Activated CD4-positive, alpha-beta T cell treated with anti-CD3 and anti-CD28 coated beads, Interleukin-10, Interleukin-2, amounts not matched to agents 100 ng/mL and 50 ng/mL, durations not matched to agents 16 hours and 8 hours (primary cell): ENCODE data around the gene CKLF.
"Not testable (repeated sequence)": the region's sequence is repeated elsewhere in the genome, so short reads cannot be mapped to it uniquely, and the experiment has no call there.

ENCODE experiments used
- DNase-seq: peaks from one replicate; pipeline ENCODE4 v3.0.0-alpha.2; 2020

The CKLF gene

DNA sequence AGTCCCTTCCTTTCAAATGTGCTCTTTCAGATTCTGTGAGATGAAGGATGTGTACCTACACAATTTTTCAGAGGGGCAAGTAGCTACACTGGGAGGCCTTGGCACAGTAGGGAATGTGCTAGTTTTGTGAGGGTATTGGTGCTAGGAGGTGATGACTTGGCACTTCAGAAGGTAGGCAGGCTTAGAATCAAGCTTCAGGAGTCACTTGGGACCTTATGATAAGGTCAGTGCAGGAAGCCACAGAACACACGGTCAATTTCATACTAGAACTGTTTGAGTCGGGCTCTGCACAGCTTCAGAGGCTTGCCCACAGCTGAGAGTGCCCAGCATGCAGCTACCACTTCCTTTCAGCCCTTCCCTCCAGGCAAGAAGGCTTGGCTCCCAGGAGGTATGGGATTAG lies 20.0 kb downstream of the CKLF start:
- DNase-seq: no peak

- DNase-seq: no peak
These were observed 21.7 kb downstream of the CKLF start for GRCh38 chr16:66574081-66574480.

- DNase-seq: no peak
These were observed 22.2 kb downstream of the CKLF start for GRCh38 chr16:66574531-66574930.

GRCh38 chr16:66575060-66575459 lies 22.7 kb downstream of the CKLF start:
- no peak for DNase-seq

DNA sequence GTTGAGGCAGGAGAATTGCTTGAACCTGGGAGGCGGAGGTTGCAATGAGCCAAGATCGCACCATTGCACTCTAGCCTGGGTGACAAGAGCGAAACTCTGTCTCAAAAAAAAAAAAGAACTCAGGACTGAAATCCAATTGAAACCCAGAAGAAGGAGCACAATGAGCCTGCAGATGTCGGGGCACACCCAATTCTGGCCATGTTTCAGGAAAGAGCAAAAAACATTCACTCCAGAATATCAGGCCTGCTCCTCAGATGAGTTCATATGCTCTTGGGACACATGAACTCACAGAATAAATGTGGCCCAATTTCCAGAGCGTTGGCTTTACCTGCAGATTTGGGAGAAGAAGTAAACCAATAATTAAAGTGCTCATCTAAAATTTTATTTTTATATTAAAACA lies 23.9 kb downstream of the CKLF start:
- DNase-seq: no peak

GRCh38 chr16:66578651-66579531 lies 26.5 kb downstream of the CKLF start, which contains the start of gene CMTM2:
Gene CMTM2 (plus strand): TSS chr16:66579463. CDS start chr16:66579608, 145 bp downstream.
- no peak for DNase-seq

GRCh38 chr16:66580605-66581209 lies 28.3 kb downstream of the CKLF start:
- DNase-seq: no peak

DNA sequence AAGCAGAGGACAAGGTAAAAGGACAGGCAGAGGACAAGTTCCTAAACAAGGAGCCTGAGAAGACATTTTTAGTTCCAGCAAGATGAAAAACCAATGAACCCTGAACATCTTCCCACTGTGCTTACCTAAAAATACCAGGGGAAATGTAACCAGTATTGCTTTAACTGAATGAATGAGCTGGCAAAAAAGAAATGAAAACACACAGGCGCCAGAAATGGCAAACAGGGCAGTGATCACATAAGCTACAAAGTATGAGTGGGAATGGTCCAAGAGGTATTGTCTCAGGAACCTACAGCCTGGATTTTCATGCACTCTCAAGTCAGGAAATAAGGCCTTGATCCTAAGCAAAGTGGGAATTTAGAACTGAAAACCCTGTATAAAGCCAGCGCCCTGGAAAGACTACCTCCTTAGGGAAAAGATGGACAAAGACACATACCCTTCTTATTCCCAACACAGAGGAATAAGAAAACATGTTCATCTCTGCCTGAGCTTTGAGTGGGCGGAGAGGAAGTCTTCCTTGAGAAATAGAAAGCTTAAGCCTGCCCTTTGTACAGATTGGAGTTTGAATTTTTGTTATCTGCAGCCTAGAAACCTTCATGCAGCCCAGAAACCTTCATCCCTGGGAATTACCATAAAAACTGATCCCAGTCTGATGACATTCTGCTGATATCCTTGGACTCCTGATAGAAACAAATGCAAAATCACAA lies 29.0 kb downstream of the CKLF start:
- no peak for DNase-seq

- DNase-seq: no peak
These were observed 33.3 kb downstream of the CKLF start for GRCh38 chr16:66585481-66586239.

DNA sequence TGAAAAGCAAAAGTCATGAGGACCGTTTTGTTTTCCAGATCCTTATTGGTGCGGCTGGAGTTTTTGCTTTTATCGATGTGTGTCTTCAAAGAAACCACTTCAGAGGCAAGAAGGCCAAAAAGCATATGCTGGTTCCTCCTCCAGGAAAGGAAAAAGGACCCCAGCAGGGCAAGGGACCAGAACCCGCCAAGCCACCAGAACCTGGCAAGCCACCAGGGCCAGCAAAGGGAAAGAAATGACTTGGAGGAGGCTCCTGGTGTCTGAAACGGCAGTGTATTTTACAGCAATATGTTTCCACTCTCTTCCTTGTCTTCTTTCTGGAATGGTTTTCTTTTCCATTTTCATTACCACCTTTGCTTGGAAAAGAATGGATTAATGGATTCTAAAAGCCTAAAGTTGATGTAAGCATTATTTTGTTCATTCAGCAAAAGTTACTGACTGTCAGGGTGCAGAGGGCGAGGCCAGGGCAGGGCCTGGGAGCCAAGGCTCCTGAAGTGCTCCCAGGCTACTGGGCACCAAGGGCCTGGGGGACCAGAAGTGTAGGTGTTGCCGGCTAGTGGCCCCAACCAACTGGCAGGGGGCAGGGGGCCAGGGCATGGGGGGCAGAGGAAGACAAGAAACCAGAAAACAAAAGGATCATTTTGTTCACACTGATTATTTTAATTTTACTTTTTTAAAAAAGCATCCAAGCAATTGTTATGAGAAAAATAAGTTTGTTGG lies 35.7 kb downstream of the CKLF start:
- no peak for DNase-seq

- DNase-seq: peak; percentile 78
These were observed 36.8 kb downstream of the CKLF start for GRCh38 chr16:66588981-66589713.

DNA sequence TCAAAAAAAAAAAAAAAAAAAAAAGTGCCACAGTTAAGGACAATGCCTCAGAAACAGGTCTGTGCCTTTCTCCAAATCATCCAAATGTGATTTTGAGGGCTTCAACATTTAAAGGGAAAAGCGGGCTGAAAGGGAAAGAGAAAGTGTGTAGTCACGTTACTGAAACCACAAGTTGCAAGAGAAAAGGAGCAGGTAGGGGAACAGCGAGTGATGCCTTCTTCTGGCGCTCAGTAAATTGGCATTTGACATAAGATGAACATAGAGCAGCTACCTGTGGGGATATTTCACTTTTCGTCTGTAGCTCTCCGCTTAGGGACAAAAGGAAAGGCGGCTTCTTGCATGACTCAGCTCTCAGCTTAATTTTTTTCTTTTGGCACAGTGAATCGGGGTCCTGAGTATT lies 37.9 kb downstream of the CKLF start:
- peak; percentile 65 for DNase-seq

GRCh38 chr16:66591018-66591417 lies 38.6 kb downstream of the CKLF start:
- no peak for DNase-seq

GRCh38 chr16:66592241-66592640 lies 39.9 kb downstream of the CKLF start:
- no peak for DNase-seq

DNA sequence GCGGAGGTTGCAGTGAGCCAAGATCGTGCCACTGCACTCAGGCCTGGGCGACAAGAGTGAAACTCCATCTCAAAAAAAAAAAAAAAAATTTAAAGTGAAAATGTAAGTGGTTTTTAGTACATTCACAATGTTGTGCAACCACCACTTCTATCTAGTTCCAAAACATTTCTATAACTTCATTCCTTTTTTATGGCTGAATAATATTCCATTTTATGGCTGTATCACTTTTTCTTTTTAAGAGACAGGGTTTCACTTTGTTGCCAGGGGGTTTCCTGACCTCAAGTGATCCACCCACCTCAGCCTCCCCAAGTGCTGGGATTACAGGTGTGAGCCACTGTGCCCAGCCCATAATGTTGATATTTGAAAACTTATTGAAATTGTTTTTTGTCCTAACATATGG lies 40.4 kb downstream of the CKLF start:
- DNase-seq: no peak

- DNase-seq: no peak
These were observed 42.4 kb downstream of the CKLF start for GRCh38 chr16:66594739-66595138.

DNA sequence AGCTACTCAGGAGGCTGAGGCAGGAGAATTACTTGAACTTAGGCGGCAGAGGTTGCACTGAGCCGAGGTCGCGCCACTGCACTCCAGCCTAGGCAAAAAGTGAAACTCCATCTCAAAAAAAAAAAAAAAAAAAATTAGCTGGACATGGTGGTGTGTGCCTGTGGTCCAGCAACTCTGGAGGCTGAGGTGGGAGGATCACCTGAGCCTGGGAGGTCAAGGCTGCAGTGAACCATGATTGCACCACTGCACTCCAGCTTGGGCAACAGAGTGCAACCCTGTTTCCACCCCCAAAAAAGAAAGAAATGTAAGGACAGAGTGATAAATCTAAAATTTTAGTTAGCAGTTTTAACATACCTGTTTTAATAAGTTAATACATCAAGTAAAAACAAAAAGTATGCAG lies 44.2 kb downstream of the CKLF start:
- DNase-seq: not testable (repeated sequence)

GRCh38 chr16:66596986-66597848 lies 44.8 kb downstream of the CKLF start:
- DNase-seq: peak; percentile 76

- peak; percentile 50 for DNase-seq
These were observed 45.7 kb downstream of the CKLF start for GRCh38 chr16:66598111-66598510.

DNA sequence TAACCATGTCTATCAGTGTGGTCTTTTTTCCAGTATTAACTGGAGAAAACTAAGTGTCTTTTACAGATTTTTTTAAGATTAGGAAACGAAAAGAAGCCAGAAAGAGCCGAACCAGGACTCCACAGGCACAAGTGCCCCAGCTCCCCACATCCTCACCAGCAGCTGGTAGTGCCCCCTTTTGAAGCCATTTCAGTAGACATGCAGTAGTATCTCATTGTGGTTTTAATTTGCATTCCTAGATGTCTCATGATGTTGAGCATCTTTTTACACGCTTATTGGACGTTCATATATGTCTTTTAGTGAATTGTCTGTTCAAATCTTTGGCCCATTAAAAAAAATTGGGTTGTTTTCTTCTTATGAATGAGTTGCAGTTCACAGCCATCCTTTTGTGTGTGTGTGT lies 47.4 kb downstream of the CKLF start:
- DNase-seq: no peak

- DNase-seq: no peak
These were observed 48.1 kb downstream of the CKLF start for GRCh38 chr16:66600477-66600876.
